K562 (cell line): ENCODE measurements around the gene ICAM3. TPM values are rescaled to one million over a fixed set of nuclear protein-coding genes. Genes with fewer than 3 reads are reported as not detected.

Experiments used
- BRD4 ChIP-seq: fragments of 200-600 bp; sonication (generic); IDR thresholded peaks from 2 replicates; pipeline ENCODE4 v1.6.1; 2017; ENCODE audit warnings: inconsistent platforms
- E2F3 ChIP-seq: fragments of 250-450 bp; sonication (Bioruptor Pico); IDR thresholded peaks from 2 replicates; pipeline ENCODE4 v1.4.0; 2020; ENCODE audit warnings: mild to moderate bottlenecking
- HDAC8 ChIP-seq: fragments of 450-650 bp; IDR thresholded peaks from 2 replicates; pipeline ENCODE4 v1.6.1; 2016; ENCODE audit warnings: mild to moderate bottlenecking, missing genetic modification characterization, moderate library complexity, missing compliant biosample characterization
- KAT7 ChIP-seq: sonication (generic); formaldehyde crosslinking; IDR thresholded peaks from 2 replicates; pipeline ENCODE4 v1.8.0; 2022; ENCODE audit warnings: missing genetic modification reagents, mild to moderate bottlenecking, borderline replicate concordance
- MGA ChIP-seq: fragments of 450-650 bp; IDR thresholded peaks from 2 replicates; pipeline ENCODE4 v1.6.1; 2016; ENCODE audit warnings: mild to moderate bottlenecking, moderate library complexity
- MTA3 ChIP-seq: fragments of 450-650 bp; formaldehyde crosslinking; IDR thresholded peaks from 2 replicates; pipeline ENCODE4 v1.6.1; 2017; ENCODE audit warnings: mild to moderate bottlenecking, borderline replicate concordance
- RAD51 ChIP-seq: fragments of 450-650 bp; IDR thresholded peaks from 2 replicates; pipeline ENCODE4 v1.7.1; 2016; ENCODE audit warnings: low read depth, mild to moderate bottlenecking, borderline replicate concordance
- ZBTB33 ChIP-seq: sonication (generic); formaldehyde crosslinking; IDR thresholded peaks from 2 replicates; pipeline ENCODE4 v1.8.1; 2023; ENCODE audit warnings: mild to moderate bottlenecking, missing genetic modification reagents
- polyA plus RNA-seq, 8 experiments: library from polyadenylated mRNA; depleted of rRNA in 4 of 8; stranded (reverse) in 5 of 8; unstranded in 3 of 8; fragments of >200 nt; fragmentation: Nextera tagmentation in 2 of 8; fragmentation: Illumina TruSeq in 1 of 8; extraction: Ambion mirVana in 2 of 8; extraction: Trizol in 1 of 8; gene quantifications; 2 replicates each; pipeline versions ENCODE4 v1.2.1 to v1.2.3, GENCODE V29; 2011 to 2014; ENCODE audit warnings: inconsistent platforms in 1 of 8, missing spikeins in 1 of 8
- total RNA-seq, 7 experiments: library from RNA; depleted of rRNA in 6 of 7; stranded (reverse); fragments of >200 nt in 6 of 7; fragmentation: Illumina TruSeq in 2 of 7; extraction: Trizol in 2 of 7; gene quantifications; 2 replicates each; pipeline versions ENCODE4 v1.2.1 to v1.2.3, GENCODE V29; 2011 to 2021; ENCODE audit warnings: low replicate concordance in 1 of 7
- TF ChIP-seq, protein P1 (sequence below): sonication (generic); formaldehyde crosslinking; IDR thresholded peaks from 2 replicates; pipeline ENCODE4 v1.8.1; 2022; ENCODE audit warnings: missing genetic modification reagents
- TF ChIP-seq, protein P2 (sequence below): fragments of 450-650 bp; IDR thresholded peaks from 2 replicates; pipeline ENCODE4 v1.6.1; 2014; ENCODE audit warnings: low read depth, mild to moderate bottlenecking, moderate library complexity, borderline replicate concordance

The ICAM3 gene
- total and polyA plus RNA-seq, 9 of the 15 experiments (the other 6 are each of a cell fraction or from before 2014, with no cell fraction given), result 6.5 to 39.5 (median 24.2) TPM

GRCh38 chr19:10289167-10289835 lies 50.1 kb downstream of the ICAM3 start (continued):
- TF ChIP-seq MGA (peak; percentile 93), E2F3 (CRISPR knock-in tag) (no peak), RAD51 (peak; percentile 56; the same call in 1 of the 2 replicates), MTA3 (0 out of 2 replicates have a peak, but pooled peaks have one; percentile 63), ZBTB33 (0 out of 2 replicates have a peak, but pooled peaks have one; percentile 32), KAT7 (CRISPR knock-in tag) (0 out of 2 replicates have a peak, but pooled peaks have one; percentile 6), BRD4 (no peak), HDAC8 (tag) (0 out of 2 replicates have a peak, but pooled peaks have one; percentile 64)
- TF ChIP-seq, protein P1, sequence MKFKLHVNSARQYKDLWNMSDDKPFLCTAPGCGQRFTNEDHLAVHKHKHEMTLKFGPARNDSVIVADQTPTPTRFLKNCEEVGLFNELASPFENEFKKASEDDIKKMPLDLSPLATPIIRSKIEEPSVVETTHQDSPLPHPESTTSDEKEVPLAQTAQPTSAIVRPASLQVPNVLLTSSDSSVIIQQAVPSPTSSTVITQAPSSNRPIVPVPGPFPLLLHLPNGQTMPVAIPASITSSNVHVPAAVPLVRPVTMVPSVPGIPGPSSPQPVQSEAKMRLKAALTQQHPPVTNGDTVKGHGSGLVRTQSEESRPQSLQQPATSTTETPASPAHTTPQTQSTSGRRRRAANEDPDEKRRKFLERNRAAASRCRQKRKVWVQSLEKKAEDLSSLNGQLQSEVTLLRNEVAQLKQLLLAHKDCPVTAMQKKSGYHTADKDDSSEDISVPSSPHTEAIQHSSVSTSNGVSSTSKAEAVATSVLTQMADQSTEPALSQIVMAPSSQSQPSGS, result no peak
- TF ChIP-seq, protein P2, sequence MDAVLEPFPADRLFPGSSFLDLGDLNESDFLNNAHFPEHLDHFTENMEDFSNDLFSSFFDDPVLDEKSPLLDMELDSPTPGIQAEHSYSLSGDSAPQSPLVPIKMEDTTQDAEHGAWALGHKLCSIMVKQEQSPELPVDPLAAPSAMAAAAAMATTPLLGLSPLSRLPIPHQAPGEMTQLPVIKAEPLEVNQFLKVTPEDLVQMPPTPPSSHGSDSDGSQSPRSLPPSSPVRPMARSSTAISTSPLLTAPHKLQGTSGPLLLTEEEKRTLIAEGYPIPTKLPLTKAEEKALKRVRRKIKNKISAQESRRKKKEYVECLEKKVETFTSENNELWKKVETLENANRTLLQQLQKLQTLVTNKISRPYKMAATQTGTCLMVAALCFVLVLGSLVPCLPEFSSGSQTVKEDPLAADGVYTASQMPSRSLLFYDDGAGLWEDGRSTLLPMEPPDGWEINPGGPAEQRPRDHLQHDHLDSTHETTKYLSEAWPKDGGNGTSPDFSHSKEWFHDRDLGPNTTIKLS, result peak; percentile 82; the same call in 1 of the 2 replicates
